GM12873 (cell line): ENCODE results near the gene CYP4F22.

Experiments
- TF ChIP-seq, protein P1 (sequence below): IDR thresholded peaks from 2 replicates; pipeline ENCODE4 v1.5.1; 2012; ENCODE audit warnings: low read depth, mild to moderate bottlenecking, moderate library complexity, low read length, control low read depth; ENCODE audit not compliant: insufficient read depth; ENCODE audit errors: missing control alignments

The CYP4F22 gene

DNA sequence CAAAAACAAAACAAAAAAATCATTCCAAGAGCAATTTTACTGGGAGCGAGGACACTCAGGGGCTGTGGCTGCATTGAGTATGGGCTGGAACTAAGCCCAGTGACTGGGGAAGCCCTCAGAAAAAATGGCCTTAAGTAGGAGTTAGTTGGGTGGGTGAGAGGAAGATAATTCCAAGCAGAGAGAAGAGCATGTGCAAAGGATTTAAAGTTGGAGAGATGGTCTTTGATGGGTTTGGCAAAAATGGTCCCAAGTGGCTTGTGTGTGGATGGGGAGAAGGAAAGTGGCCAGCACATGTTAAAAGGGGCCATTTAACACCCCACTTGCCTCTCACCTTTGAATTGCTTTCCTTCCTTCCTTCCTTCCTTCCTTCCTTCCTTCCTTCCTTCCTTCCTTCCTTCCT lies 6.7 kb upstream of the CYP4F22 start:
- TF ChIP-seq, protein P1, sequence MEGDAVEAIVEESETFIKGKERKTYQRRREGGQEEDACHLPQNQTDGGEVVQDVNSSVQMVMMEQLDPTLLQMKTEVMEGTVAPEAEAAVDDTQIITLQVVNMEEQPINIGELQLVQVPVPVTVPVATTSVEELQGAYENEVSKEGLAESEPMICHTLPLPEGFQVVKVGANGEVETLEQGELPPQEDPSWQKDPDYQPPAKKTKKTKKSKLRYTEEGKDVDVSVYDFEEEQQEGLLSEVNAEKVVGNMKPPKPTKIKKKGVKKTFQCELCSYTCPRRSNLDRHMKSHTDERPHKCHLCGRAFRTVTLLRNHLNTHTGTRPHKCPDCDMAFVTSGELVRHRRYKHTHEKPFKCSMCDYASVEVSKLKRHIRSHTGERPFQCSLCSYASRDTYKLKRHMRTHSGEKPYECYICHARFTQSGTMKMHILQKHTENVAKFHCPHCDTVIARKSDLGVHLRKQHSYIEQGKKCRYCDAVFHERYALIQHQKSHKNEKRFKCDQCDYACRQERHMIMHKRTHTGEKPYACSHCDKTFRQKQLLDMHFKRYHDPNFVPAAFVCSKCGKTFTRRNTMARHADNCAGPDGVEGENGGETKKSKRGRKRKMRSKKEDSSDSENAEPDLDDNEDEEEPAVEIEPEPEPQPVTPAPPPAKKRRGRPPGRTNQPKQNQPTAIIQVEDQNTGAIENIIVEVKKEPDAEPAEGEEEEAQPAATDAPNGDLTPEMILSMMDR = no peak

DNA sequence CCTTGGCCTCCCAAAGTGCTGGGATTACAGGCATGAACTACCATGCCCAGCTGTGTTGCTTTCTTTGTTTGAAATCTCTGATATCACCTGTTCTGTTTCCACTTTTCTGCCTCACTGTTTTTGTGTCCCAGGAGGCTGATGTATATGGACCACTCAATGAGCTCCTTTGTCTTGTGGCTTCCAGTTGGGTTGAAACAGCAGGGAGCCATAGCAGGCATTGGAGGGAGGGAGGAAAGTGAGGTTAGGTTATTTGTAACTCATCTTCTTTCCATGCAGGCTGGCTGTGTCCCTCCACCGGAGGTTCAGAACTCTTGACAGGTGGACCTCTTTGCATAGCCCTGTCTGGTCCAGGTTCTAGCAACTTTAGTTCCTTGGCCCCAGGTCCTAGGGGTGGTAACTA lies 6.1 kb upstream of the CYP4F22 start:
- TF ChIP-seq, protein P1 = no peak

DNA sequence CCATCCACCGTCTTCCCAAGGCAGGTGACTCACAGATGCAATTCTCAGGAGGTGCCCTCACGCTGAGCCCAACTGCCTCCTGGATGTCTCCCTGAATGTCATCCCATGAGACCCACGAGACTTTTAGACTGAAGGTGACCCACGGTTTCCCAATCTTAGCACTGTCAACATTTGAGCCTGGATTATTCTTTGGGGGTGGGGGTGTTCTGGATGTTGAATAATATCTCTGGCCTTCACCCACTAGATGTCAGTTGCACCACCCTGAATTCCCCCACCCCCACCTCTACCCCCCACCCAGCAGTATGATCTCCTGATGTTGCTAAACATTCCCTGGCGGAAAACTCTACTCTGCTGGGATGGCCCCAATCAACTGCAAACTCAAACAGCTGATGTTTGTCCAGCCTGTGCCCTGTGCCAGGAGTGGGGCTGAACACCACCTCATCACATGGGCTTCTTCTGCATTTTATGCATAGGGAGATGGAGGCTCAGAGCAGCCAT lies 2.2 kb upstream of the CYP4F22 start:
- TF ChIP-seq, protein P1 = no peak

DNA sequence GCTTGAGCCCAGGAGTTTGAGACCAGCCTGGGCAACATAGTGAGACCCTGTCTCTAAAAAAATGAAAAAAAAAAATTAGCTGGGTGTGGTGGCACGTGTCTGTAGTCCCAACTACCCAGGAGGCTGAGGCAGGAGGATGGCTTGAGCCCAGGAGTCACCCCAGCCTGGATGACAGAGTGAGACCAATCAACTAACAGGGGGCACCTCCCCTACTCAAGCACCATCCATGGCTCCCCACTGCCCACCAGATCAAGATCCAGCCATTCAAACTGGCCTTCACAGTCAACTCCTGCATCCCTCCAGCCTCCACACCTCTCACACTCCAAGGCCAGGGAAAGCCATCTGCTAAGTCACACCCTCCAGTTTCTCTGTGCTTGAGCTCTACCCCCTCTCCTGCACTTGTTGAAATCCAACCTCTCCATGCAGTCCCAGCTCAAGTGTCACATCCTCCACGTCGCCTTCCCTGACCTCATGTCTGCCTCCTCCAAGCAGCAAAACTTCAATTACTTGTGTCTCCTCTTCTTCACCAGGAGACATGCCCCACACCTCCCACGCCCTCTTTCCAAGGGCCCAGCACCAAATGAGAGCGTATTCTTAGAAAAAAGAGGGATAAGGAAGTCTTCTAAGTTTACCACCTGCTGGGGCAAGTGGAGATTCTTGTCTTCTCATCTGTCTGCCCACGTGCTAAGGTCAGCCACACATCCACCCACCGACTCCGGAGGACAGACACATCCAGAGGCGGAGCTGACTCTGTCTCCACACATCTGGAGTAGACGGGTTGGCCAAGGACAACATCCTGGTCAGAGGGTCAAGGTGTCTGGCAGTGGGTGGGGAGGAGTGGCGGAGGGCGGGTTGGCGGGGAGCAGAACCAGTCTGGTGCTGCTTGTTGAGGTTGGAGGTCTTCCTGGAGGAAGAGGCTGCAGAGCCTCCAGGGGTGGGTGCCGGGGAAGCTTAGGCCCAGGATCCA lies 974 bp upstream of the CYP4F22 start:
- TF ChIP-seq, protein P1 = no peak

DNA sequence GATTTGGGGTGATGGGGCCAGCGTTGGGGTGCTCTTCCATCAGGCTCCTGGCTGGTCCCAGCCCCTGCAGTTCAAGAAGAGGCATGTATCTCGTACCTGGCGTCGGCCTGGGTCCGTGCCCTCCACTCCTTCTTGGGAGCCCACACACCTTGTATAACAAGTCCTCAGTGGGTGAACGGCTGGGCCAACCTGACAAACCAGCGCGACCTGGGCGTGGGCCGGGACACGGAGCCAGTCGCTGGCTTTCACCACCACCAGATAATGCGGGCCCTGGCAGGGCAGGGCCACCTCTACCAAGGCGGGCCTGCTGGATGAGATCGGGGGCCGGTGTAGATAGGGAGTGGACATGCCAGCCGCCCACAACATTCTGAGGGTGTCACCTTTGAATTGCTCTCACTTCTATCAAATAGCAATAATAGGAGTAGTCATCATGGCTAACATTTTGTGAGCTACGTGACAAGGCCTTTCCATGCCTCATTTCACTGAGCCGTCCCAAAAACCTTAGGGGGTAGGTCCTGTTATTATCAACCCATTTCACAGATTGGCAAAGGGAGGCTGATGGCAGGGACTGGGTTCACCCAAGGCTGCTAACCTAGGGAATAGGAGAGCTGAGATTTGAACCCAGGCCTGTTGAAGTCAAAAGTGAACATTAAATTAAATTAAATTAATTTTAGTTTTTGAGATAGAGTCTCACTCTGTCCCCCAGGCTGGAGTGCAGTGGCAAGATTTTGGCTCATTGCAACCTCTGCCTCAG lies 3.5 kb downstream of the CYP4F22 start:
- TF ChIP-seq, protein P1 = no peak

DNA sequence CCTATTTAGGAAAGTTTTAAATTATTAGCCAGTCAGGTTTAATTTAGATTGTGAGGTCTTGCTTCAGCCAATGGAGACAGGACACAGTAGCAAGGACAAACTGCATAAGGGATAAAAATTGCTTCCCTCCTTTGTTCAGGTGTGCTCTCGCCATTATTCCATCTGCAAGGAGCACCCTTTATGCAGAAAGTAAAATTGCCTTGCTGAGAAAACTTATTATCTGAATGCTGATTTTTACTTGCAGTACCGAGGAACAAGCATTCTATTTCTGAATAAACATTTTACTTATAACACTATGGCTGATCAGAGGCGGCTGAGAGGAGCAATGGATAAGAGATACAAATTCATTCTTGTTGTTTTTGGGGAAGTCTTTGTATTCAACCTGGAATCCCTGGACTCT lies 8.0 kb downstream of the CYP4F22 start:
- TF ChIP-seq, protein P1 = no peak

DNA sequence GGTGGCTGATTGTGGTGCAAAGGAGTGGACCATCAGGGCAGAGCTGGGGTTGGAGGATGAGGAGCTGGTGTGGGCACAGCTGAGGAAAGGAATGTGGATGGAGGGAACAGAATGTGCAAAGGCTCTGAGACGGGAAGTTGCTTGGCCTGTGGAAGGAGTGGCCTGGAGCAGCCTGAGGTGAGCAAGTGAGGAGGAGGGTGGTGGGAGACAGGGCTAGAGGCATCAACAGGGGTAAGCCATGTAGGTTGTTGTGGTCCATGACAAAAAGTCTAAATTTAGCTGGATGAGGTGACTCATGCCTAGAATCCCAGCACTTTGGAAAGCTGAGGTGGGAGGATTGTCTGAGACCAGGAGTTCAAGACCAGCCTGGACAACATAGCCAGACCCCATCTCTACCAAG lies 9.5 kb downstream of the CYP4F22 start:
- TF ChIP-seq, protein P1 = no peak
